ENCODE data around the gene INPP4B. TPM values are rescaled to one million over a fixed set of nuclear protein-coding genes. Genes with fewer than 3 reads are reported as not detected.

The INPP4B gene
- total RNA-seq, 2 experiments from 2014 or later, result not detected

GRCh38 chr4:142044271-142044670 is 801.8 kb downstream of the INPP4B start:
- Histone ChIP-seq H2AFZ (ENCODE audit: low read length) (no peak overlapping the region), H3K36me3 (ENCODE audit: insufficient read depth, low read length) (no peaks in the 10 kb centered on the region), H4K20me1 (ENCODE audit: insufficient read depth, low read length) (no peaks in the 10 kb centered on the region), H3K4me1 (ENCODE audit: insufficient read depth, low read length, poor library complexity, severe bottlenecking) (no peaks in the 10 kb centered on the region), H3K27ac (ENCODE audit: low read depth, low read length, poor library complexity, severe bottlenecking) (no peak overlapping the region), H3K79me2 (ENCODE audit: insufficient read depth, low read depth, low read length) (no peaks in the 10 kb centered on the region), H3K4me3 (ENCODE audit: low read depth, low read length, poor library complexity, severe bottlenecking) (no peak overlapping the region), H3K4me2 (ENCODE audit: low read length) (no peak overlapping the region), H3K9me3 (ENCODE audit: low read length) (no peaks in the 10 kb centered on the region), H3K9me2 (ENCODE audit: insufficient read depth, low read length) (no peaks in the 10 kb centered on the region)
- POLR2A ChIA-PET, result no interaction called here
- BruUV-seq (replicated peaks), result no TSS peak
- TF ChIP-seq CTCF (conservative IDR thresholded peaks at IDR 0.05; ENCODE audit: low read length) (no peak), EZH2phosphoT487 (IDR thresholded peaks at IDR 0.05; ENCODE audit: borderline replicate concordance, low read depth, low read length) (no peak)
- intact Hi-C loops (cut with micrococcal nuclease; ENCODE audit: unreplicated experiment), result no loop called here
- DNase-seq (ENCODE audit: low spot score), result no peak
- CTCF ChIA-PET (ENCODE audit: unreplicated experiment), result no interaction called here

DNA sequence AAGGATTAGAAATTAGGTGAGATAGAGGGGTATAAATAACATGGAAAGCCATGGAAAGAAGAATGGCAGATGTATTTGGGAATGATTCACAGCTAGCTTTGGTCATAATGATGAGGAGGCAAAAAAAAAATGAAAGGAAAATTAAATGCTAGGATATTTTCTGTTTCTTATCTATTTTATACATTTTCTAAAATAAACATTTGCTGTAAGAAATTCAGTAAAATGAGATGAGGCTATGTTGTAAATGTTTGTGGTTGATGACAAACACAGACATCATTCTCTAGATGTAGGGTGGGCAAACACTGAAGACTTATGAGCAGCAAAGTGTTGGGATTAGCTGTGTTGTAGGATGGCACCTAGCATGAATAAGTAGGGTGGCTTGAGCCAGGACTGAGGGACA is 802.6 kb downstream of the INPP4B start:
- no peaks in the 10 kb centered on the region for H3K79me2 ChIP-seq (ENCODE audit: insufficient read depth, low read depth, low read length)
- POLR2A ChIA-PET, result interaction anchor here (0.7 kb wide), 1 partner anchor 20 kb away, joined by 3 read pairs; no protein-coding TSS in a partner anchor
- no peak for TF ChIP-seq CTCF (conservative IDR thresholded peaks at IDR 0.05; ENCODE audit: low read length)
- no peak for TF ChIP-seq EZH2phosphoT487 (IDR thresholded peaks at IDR 0.05; ENCODE audit: borderline replicate concordance, low read depth, low read length)

GRCh38 chr4:142041788-142042187 is 804.3 kb downstream of the INPP4B start:
- Histone ChIP-seq H3K9me2 (ENCODE audit: insufficient read depth, low read length) (no peaks in the 10 kb centered on the region), H3K4me3 (ENCODE audit: low read depth, low read length, poor library complexity, severe bottlenecking) (no peak overlapping the region), H3K4me1 (ENCODE audit: insufficient read depth, low read length, poor library complexity, severe bottlenecking) (no peaks in the 10 kb centered on the region), H2AFZ (ENCODE audit: low read length) (no peak overlapping the region), H3K36me3 (ENCODE audit: insufficient read depth, low read length) (no peaks in the 10 kb centered on the region), H3K79me2 (ENCODE audit: insufficient read depth, low read depth, low read length) (no peaks in the 10 kb centered on the region), H3K27ac (ENCODE audit: low read depth, low read length, poor library complexity, severe bottlenecking) (no peak overlapping the region), H4K20me1 (ENCODE audit: insufficient read depth, low read length) (no peaks in the 10 kb centered on the region), H3K9me3 (ENCODE audit: low read length) (no peaks in the 10 kb centered on the region), H3K4me2 (ENCODE audit: low read length) (no peak overlapping the region)
- no peak for TF ChIP-seq EZH2phosphoT487 (IDR thresholded peaks at IDR 0.05; ENCODE audit: borderline replicate concordance, low read depth, low read length)
- ChIA-PET POLR2A (no interaction called here), CTCF (ENCODE audit: unreplicated experiment) (no interaction called here)
- intact Hi-C loops (cut with micrococcal nuclease; ENCODE audit: unreplicated experiment), result no loop called here
- BruUV-seq (replicated peaks), result no TSS peak
- DNase-seq (ENCODE audit: low spot score), result no peak

More for the DNA sequence above, 802.6 kb downstream of the INPP4B start:
- Histone ChIP-seq H3K4me1 (ENCODE audit: insufficient read depth, low read length, poor library complexity, severe bottlenecking) (no peaks in the 10 kb centered on the region), H3K9me2 (ENCODE audit: insufficient read depth, low read length) (no peaks in the 10 kb centered on the region), H3K9me3 (ENCODE audit: low read length) (no peaks in the 10 kb centered on the region), H2AFZ (ENCODE audit: low read length) (no peak overlapping the region), H3K27ac (ENCODE audit: low read depth, low read length, poor library complexity, severe bottlenecking) (no peak overlapping the region), H3K4me3 (ENCODE audit: low read depth, low read length, poor library complexity, severe bottlenecking) (no peak overlapping the region), H3K36me3 (ENCODE audit: insufficient read depth, low read length) (no peaks in the 10 kb centered on the region), H3K4me2 (ENCODE audit: low read length) (no peak overlapping the region), H4K20me1 (ENCODE audit: insufficient read depth, low read length) (no peaks in the 10 kb centered on the region)
- no TSS peak for BruUV-seq (replicated peaks)
- intact Hi-C loops (cut with micrococcal nuclease; ENCODE audit: unreplicated experiment), result no loop called here
- CTCF ChIA-PET (ENCODE audit: unreplicated experiment), result no interaction called here
- no peak for DNase-seq (ENCODE audit: low spot score)
